AG04449 (cell line): ENCODE results near the gene SLC25A22.

ENCODE experiments used
- CTCF ChIA-PET: fragments of 350-600 bp; formaldehyde crosslinking; extraction: SDS; loops from one replicate; lab custom pipeline; 2021; ENCODE audit warnings: antibody characterized with exemption; lab: Yijun Ruan, JAX
- POLR2A ChIA-PET: fragments of 400-600, 350-600 bp; formaldehyde crosslinking; extraction: SDS; loops from one replicate; lab custom pipeline; 2020; ENCODE audit warnings: antibody characterized with exemption, inconsistent platforms; lab: Yijun Ruan, JAX
- DNase-seq: peaks from one replicate; pipeline ENCODE4 v3.0.0-alpha.2; 2010; ENCODE audit warnings: low read depth, low spot score
- H3K4me3 ChIP-seq: 2 replicates; pipeline ENCODE4 v1.5.1; 2011; ENCODE audit warnings: low read depth, mild to moderate bottlenecking, control low read depth, low read length
- CTCF ChIP-seq: IDR thresholded peaks from one replicate; pipeline ENCODE4 v1.5.1; 2011; ENCODE audit warnings: mild to moderate bottlenecking, moderate library complexity, low read length, control low read depth, inconsistent platforms; ENCODE audit not compliant: insufficient read depth; ENCODE audit errors: missing control alignments

The SLC25A22 gene

GRCh38 chr11:831961-832528 lies 34.0 kb upstream of the SLC25A22 start:
- ChIA-PET CTCF (interaction anchor here (1.2 to 1.3 kb wide), 3 partner anchors 8 to 93 kb away, joined by 3 to 7 read pairs (median 6); no protein-coding TSS in a partner anchor), POLR2A (interaction anchor here (0.8 to 8.7 kb wide), 3 partner anchors 13 to 23 kb away, joined by 4 to 109 read pairs (median 96); partner anchors contain the start of genes PNPLA2, POLR2L and TSPAN4)
- no peak for DNase-seq

GRCh38 chr11:831118-831864 lies 33.2 kb upstream of the SLC25A22 start:
- CTCF ChIA-PET = interaction anchor here (1.2 to 1.3 kb wide), 3 partner anchors 9 to 94 kb away, joined by 3 to 7 read pairs (median 6); no protein-coding TSS in a partner anchor
- TF ChIP-seq CTCF = no peak

More at GRCh38 chr11:831961-832528, 34.0 kb upstream of the SLC25A22 start:
- H3K4me3 ChIP-seq = peak overlapping the region; percentile 76
- no peak for TF ChIP-seq CTCF

GRCh38 chr11:830295-831117 lies 32.4 kb upstream of the SLC25A22 start:
- H3K4me3 ChIP-seq = peak overlapping the region; percentile 43
- no peak for DNase-seq
- POLR2A ChIA-PET = interaction anchor here (1.0 to 8.7 kb wide), 5 partner anchors 10 to 20 kb away, joined by 3 to 109 read pairs (median 3); partner anchors contain the start of genes PNPLA2, POLR2L and TSPAN4
- TF ChIP-seq CTCF = no peak
- CTCF ChIA-PET = interaction anchor here (1.2 to 1.3 kb wide), 2 partner anchors 9 to 94 kb away, joined by 3 to 7 read pairs; no protein-coding TSS in a partner anchor

More at GRCh38 chr11:831118-831864, 33.2 kb upstream of the SLC25A22 start:
- POLR2A ChIA-PET = interaction anchor here (1.0 to 8.7 kb wide), 4 partner anchors 9 to 19 kb away, joined by 3 to 109 read pairs (median 50); partner anchors contain the start of genes PNPLA2, POLR2L and TSPAN4
- DNase-seq = no peak
- peak overlapping the region; percentile 30 for H3K4me3 ChIP-seq

GRCh38 chr11:829847-830294 lies 31.8 kb upstream of the SLC25A22 start:
- DNase-seq = no peak
- POLR2A ChIA-PET = interaction anchor here (1.0 to 8.7 kb wide), 5 partner anchors 10 to 19 kb away, joined by 3 to 109 read pairs (median 3); partner anchors contain the start of genes PNPLA2, POLR2L and TSPAN4
- H3K4me3 ChIP-seq = peak overlapping the region; percentile 33
- no peak for TF ChIP-seq CTCF
- CTCF ChIA-PET = interaction anchor here (1.3 kb wide), 1 partner anchor 18 kb away, joined by 4 read pairs; no protein-coding TSS in a partner anchor

GRCh38 chr11:829176-829846 lies 31.2 kb upstream of the SLC25A22 start:
- ChIA-PET CTCF (interaction anchor here (1.0 to 1.3 kb wide), 2 partner anchors 18 to 69 kb away, joined by 3 to 4 read pairs; no protein-coding TSS in a partner anchor), POLR2A (interaction anchor here (1.0 to 8.7 kb wide), 4 partner anchors 10 to 20 kb away, joined by 3 to 109 read pairs (median 50); partner anchors contain the start of genes PNPLA2, POLR2L, RPLP2 and TSPAN4)
- TF ChIP-seq CTCF = no peak
- no peak for DNase-seq
- peak overlapping the region; percentile 33 for H3K4me3 ChIP-seq
